Gastroesophageal sphincter (tissue), 3 donors: ENCODE measurements around the gene MACF1.

Source experiments
- POLR2A ChIP-seq, 2 donors: fragments of 450-650 bp; IDR thresholded peaks; one replicate each; pipeline ENCODE4 v1.6.1; 2017; ENCODE audit warnings: antibody characterized with exemption in 2 of 2, mild to moderate bottlenecking in 2 of 2, moderate library complexity in 1 of 2
- TF ChIP-seq, protein P1 (sequence below), 4 experiments: fragments of 200-600 bp in 2 of 4; fragments of 450-650 bp in 2 of 4; sonication (generic) in 1 of 4; IDR thresholded peaks; one replicate each; pipeline ENCODE4 v1.5.1; 2017 to 2019; ENCODE audit warnings: antibody characterized with exemption in 4 of 4, mild to moderate bottlenecking in 2 of 4, moderate library complexity in 2 of 4

DNA sequence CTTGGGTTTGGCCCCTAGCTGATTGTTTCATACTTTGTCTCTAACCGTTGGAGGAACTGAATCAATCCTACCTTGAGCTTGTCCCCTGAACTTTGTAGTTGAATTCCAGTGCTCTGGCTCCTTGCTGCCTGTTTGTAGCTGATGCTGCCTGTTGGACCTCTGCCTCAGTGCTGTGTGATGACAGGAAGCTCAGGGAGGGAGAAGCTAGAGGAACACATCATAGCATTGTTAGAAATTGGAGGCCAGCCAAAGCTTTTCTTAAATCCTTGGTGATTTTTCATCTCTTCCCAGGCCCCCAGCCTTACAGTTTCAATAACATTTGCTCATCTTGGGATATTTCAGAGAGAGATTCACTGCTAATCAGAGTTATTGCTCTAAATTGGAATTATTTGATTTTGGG is 34.0 kb downstream of the MACF1 start:
- TF ChIP-seq, protein P1, sequence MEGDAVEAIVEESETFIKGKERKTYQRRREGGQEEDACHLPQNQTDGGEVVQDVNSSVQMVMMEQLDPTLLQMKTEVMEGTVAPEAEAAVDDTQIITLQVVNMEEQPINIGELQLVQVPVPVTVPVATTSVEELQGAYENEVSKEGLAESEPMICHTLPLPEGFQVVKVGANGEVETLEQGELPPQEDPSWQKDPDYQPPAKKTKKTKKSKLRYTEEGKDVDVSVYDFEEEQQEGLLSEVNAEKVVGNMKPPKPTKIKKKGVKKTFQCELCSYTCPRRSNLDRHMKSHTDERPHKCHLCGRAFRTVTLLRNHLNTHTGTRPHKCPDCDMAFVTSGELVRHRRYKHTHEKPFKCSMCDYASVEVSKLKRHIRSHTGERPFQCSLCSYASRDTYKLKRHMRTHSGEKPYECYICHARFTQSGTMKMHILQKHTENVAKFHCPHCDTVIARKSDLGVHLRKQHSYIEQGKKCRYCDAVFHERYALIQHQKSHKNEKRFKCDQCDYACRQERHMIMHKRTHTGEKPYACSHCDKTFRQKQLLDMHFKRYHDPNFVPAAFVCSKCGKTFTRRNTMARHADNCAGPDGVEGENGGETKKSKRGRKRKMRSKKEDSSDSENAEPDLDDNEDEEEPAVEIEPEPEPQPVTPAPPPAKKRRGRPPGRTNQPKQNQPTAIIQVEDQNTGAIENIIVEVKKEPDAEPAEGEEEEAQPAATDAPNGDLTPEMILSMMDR (IDR thresholded peaks at IDR 0.05) = no peak
- TF ChIP-seq POLR2A (IDR thresholded peaks at IDR 0.05) = no peak
